Activated effector memory CD4-positive, alpha-beta T cell treated with Interleukin-2 at 50 U/mL for 16 hours (primary cell): Measurements from ENCODE around the gene DTD1.

Source experiments
- DNase-seq: peaks from one replicate; pipeline ENCODE4 v3.0.0-alpha.2; 2020

DTD1 gene

GRCh38 chr20:18715564-18715963 lies 127.7 kb downstream of the DTD1 start:
- no peak for DNase-seq

GRCh38 chr20:18717062-18717461 lies 129.2 kb downstream of the DTD1 start:
- no peak for DNase-seq

GRCh38 chr20:18718129-18718528 lies 130.3 kb downstream of the DTD1 start:
- DNase-seq, result no peak

- DNase-seq, result no peak
Measured at GRCh38 chr20:18719426-18719825, 131.6 kb downstream of the DTD1 start.

- no peak for DNase-seq
Measured at GRCh38 chr20:18721551-18722115, 133.8 kb downstream of the DTD1 start.

GRCh38 chr20:18722371-18722770 lies 134.5 kb downstream of the DTD1 start:
- no peak for DNase-seq

GRCh38 chr20:18724077-18724476 lies 136.2 kb downstream of the DTD1 start:
- no peak for DNase-seq

- DNase-seq, result no peak
Measured at GRCh38 chr20:18724788-18725464, 137.1 kb downstream of the DTD1 start.

GRCh38 chr20:18727032-18727508 lies 139.2 kb downstream of the DTD1 start:
- DNase-seq, result no peak

- DNase-seq, result no peak
Measured at GRCh38 chr20:18728165-18728869, 140.5 kb downstream of the DTD1 start.

GRCh38 chr20:18728870-18729224 lies 141.0 kb downstream of the DTD1 start:
- no peak for DNase-seq

- no peak for DNase-seq
Measured at GRCh38 chr20:18729231-18729825, 141.5 kb downstream of the DTD1 start.

- no peak for DNase-seq
Measured at GRCh38 chr20:18731940-18732339, 144.1 kb downstream of the DTD1 start.

- no peak for DNase-seq
Measured at GRCh38 chr20:18734525-18735189, 146.8 kb downstream of the DTD1 start.

GRCh38 chr20:18737140-18737539 lies 149.3 kb downstream of the DTD1 start:
- DNase-seq, result no peak

- DNase-seq, result no peak
Measured at GRCh38 chr20:18738055-18738454, 150.2 kb downstream of the DTD1 start.

- DNase-seq, result no peak
Measured at GRCh38 chr20:18738888-18739287, 151.0 kb downstream of the DTD1 start.

GRCh38 chr20:18739751-18740166 lies 151.9 kb downstream of the DTD1 start:
- DNase-seq, result no peak

GRCh38 chr20:18740726-18741125 lies 152.9 kb downstream of the DTD1 start:
- DNase-seq, result no peak

- DNase-seq, result no peak
Measured at GRCh38 chr20:18742841-18743240, 155.0 kb downstream of the DTD1 start.

- no peak for DNase-seq
Measured at GRCh38 chr20:18743665-18744440, 156.0 kb downstream of the DTD1 start.

- no peak for DNase-seq
Measured at GRCh38 chr20:18747090-18747489, 159.2 kb downstream of the DTD1 start.
